T-helper 1 cell treated with Interleukin-12 subunit alpha and Interleukin-12 subunit beta and Interleukin-4 antibody, amounts not matched to agents 30 μg/mL and 1 μg/mL, for 36 hours (primary cell): ENCODE measurements around the gene ACACB.

ENCODE experiments used
- H3K27ac Mint-ChIP-seq: one replicate; pipeline ENCODE4 v1.8.0; 2021; ENCODE audit warnings: mild to moderate bottlenecking, mixed read lengths
- H3K27me3 Mint-ChIP-seq: one replicate; pipeline ENCODE4 v1.8.0; 2021; ENCODE audit warnings: low read depth, mixed read lengths
- H3K36me3 Mint-ChIP-seq: one replicate; pipeline ENCODE4 v1.8.0; 2021; ENCODE audit warnings: low read depth, mixed read lengths
- H3K4me1 Mint-ChIP-seq: one replicate; pipeline ENCODE4 v1.8.0; 2021; ENCODE audit warnings: low read depth, mixed read lengths
- H3K4me3 Mint-ChIP-seq: one replicate; pipeline ENCODE4 v1.8.0; 2021; ENCODE audit warnings: mild to moderate bottlenecking, moderate library complexity, mixed read lengths
- H3K9me3 Mint-ChIP-seq: one replicate; pipeline ENCODE4 v1.8.0; 2021; ENCODE audit warnings: mixed read lengths

Gene ACACB

DNA sequence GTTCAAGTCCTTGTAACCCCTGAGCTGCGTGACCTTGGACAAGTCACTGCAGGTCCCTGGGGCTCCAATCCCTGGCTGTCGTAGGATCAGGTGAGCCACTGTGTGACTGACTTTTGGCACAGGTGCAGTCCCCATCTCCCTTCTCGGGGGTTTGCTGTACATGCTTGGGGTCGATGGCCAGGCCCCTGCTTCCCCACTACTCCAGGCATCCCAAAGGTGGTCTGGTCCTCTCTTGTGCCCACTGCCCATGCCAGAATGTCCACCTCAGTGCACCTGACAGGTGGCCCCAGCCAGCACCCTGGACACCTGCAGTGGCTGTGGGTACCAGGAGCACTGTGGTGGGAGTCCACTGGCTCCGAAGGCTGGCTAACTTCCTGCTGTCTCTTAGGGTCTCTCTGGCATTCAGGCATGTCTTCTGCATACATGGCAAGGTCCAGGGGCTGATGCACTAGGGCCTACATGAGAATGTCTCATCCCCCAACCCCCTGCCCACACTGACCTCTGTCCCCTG, 178.0 kb downstream of the ACACB start:
- H3K9me3 Mint-ChIP-seq, result no peaks in the 10 kb centered on the region
- H3K27ac Mint-ChIP-seq, result no peak overlapping the region
- no peaks in the 10 kb centered on the region for H3K4me1 Mint-ChIP-seq
- no peaks in the 10 kb centered on the region for H3K36me3 Mint-ChIP-seq
- H3K4me3 Mint-ChIP-seq, result no peak overlapping the region
- H3K27me3 Mint-ChIP-seq, result peaks cover 7% of the 10 kb centered on the region

DNA sequence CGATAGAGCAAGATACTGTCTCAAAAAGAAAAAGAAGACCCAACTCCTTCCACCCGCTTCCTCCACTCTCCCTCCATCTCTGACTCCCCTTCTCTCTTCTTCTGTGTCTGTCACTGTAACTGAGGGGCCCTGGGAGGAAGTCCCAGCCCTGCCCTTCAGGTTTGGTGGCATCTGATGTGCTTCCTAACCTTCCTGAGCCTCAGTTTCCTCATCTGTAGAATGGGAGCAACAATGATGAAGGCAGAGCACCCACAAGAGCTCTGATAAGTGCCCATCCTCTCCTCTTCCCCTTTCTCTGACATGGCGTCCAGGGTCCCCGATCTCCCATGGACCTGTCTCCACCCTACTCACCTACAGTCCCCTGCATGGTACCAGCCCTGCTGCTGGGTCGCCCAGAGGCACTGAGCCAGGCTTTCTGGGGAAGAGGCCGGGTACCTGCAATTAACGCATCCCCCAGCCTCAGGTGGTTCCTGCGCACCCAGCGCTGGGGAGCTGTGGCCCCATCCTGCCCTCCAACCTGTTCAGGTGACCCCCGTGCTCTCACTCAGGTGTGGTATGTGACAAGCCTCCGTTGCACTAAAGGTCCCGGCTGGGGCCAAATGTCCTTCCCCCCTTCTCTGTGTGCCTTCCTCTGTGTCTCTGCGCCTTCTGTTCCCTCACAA, 179.5 kb downstream of the ACACB start:
- Mint-ChIP-seq H3K4me1 (no peaks in the 10 kb centered on the region), H3K27ac (no peak overlapping the region), H3K27me3 (peaks cover 7% of the 10 kb centered on the region), H3K4me3 (no peak overlapping the region), H3K36me3 (no peaks in the 10 kb centered on the region), H3K9me3 (no peaks in the 10 kb centered on the region)

DNA sequence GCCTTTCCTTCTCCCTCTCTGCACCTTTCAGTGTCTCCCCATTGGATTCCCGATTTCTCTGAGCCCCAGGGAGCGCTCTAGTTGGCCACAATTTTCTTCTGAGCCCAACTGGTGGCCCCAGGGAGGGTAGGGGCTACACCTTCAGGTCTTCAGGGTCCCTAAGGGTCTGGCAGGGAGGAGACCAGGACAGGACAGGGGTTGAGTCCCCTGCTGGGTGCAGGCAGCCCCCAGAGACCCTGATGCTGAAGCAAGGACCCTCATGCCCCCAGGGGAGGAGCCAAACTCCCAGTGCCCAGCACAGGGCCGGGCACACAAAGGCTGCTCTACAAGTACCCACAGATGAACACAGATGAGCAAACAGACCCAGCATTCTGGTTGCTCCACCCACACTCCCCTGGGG, 180.0 kb downstream of the ACACB start:
- Mint-ChIP-seq H3K36me3 (no peaks in the 10 kb centered on the region), H3K9me3 (no peaks in the 10 kb centered on the region), H3K4me1 (no peaks in the 10 kb centered on the region), H3K4me3 (no peak overlapping the region), H3K27me3 (peaks cover 2% of the 10 kb centered on the region), H3K27ac (no peak overlapping the region)

DNA sequence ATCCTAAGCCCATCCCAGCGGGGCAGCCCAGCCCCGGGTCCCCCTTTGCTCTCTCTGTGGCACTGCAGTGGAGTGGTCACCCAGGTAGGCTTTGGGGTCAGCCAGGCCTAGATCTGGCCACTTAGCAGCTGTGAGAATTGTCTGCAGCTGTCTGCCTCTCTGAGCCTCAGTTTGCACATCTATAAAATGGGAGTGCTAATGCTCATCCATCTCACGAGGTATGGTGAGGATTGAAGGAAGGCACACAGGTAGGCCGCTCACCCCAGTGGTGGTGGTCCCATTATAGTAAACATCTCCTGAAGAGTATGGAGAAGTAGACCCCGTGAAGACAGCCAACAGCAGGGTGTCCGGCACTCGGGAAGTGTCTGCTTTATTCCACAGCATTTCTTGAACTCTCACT, 183.5 kb downstream of the ACACB start:
- H3K36me3 Mint-ChIP-seq, result no peaks in the 10 kb centered on the region
- H3K27me3 Mint-ChIP-seq, result peaks cover 16% of the 10 kb centered on the region
- no peak overlapping the region for H3K27ac Mint-ChIP-seq
- no peaks in the 10 kb centered on the region for H3K9me3 Mint-ChIP-seq
- no peak overlapping the region for H3K4me3 Mint-ChIP-seq
- no peaks in the 10 kb centered on the region for H3K4me1 Mint-ChIP-seq

DNA sequence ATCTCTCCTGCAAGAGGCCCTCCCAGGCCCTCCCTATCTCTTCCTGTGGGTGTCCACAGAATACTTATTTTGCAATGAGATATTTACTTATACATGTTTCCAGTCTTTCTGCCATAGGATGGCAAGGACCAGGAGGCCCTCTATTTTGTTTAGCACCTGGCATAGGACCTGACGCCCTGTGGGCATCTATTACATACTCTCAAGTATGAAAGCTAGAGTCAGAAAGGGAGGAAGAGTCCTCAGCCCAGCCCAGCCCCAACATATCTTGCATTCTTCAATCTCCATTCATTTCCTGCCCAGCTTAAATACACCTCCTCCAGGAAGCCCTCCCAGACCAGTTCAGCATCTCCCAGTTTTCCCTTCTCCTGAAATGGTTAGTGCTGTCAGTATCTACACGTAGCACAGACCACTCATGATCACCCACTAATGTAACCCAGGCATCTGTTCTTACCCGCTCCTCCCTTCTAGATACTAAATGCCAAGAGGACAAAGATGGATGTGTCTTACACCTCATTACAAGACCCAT, 185.3 kb downstream of the ACACB start:
- Mint-ChIP-seq H3K36me3 (no peaks in the 10 kb centered on the region), H3K4me3 (no peak overlapping the region), H3K9me3 (no peaks in the 10 kb centered on the region), H3K27me3 (peaks cover 30% of the 10 kb centered on the region), H3K4me1 (no peaks in the 10 kb centered on the region), H3K27ac (no peak overlapping the region)

DNA sequence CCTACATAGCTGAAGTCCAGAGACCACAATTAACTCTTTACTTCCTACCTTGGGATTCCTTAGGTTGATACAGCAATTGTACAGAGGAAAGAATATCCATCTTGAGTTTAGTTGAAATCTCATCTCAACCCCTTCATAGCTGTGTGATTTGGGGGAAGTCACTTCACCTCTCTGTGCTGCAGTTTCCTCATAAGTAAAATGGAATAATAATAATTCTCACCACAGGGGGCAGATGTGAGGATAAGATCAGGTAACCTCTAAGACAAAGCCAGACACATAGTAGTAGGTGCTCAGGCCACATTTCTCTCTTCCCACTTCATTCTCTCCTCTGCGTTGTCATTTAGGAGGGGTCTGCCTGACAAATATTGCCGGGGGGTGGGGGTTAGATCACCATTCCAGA, 186.0 kb downstream of the ACACB start:
- H3K9me3 Mint-ChIP-seq, result no peaks in the 10 kb centered on the region

DNA sequence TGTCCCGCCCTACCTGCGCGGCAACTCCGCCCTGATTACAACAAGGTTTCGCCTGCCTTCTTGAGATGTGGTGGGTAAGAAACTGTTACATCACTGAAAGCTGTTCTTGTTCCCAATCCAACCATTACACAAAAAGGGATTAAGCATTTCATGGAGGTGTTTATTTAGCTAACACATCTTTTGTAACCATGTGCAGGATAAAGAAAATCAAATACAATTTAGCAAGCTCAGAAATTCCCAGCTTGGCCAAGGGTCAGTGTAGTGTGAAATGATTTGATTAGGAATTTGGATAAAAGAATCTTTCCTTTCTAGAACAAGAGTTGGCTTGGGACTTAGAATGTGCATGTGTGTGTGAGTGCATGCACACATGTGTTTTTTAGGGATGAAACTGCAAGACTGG, 186.4 kb downstream of the ACACB start:
- H3K4me1 Mint-ChIP-seq, result no peaks in the 10 kb centered on the region
- no peaks in the 10 kb centered on the region for H3K9me3 Mint-ChIP-seq
- no peaks in the 10 kb centered on the region for H3K36me3 Mint-ChIP-seq
- peaks cover 39% of the 10 kb centered on the region for H3K27me3 Mint-ChIP-seq
- H3K4me3 Mint-ChIP-seq, result no peak overlapping the region
- no peak overlapping the region for H3K27ac Mint-ChIP-seq

More for the DNA sequence above, 186.0 kb downstream of the ACACB start:
- Mint-ChIP-seq H3K36me3 (no peaks in the 10 kb centered on the region), H3K27me3 (peaks cover 35% of the 10 kb centered on the region), H3K4me3 (no peak overlapping the region), H3K4me1 (no peaks in the 10 kb centered on the region), H3K27ac (no peak overlapping the region)

DNA sequence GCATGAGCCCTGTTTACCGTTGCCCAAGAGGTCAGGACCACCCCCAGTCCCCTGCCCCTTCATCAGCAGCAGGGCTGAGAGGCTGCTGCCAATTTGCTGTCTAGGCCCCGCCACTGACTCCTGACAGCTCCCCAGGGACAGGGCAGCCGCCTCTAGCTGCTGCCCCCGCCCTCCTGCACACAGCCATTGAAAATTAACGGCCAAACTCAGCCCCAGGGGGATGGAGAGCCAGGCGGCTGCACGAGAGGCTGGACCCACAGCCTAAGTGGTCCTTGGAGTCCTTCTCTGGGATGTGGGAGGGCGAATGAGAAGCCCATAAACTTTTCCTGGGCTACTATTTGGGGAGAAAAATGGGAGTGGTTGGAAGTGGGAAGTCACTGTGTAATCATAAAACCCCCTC, 188.1 kb downstream of the ACACB start:
- H3K9me3 Mint-ChIP-seq, result no peaks in the 10 kb centered on the region
- no peak overlapping the region for H3K4me3 Mint-ChIP-seq
- no peaks in the 10 kb centered on the region for H3K36me3 Mint-ChIP-seq
- no peaks in the 10 kb centered on the region for H3K4me1 Mint-ChIP-seq
- H3K27me3 Mint-ChIP-seq, result peaks cover 53% of the 10 kb centered on the region
- H3K27ac Mint-ChIP-seq, result no peak overlapping the region

DNA sequence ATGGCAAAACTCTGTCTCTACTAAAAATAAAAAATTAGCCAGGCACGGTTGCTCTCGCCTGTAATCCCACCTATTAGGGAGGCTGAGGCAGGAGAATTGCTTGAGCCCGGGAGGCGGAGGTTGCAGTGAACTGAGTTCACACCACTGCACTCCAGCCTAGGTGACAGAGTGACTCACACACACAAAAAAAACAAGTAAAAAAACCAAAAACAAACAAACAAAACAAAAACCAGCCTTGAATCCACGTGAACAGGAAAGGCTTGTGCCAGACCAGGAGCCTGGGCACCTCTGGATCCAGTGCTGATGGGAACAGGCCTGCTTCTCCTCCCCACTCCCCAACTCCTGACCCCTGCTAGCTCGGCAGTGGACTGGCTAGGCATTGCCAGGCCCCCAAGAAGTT, 189.2 kb downstream of the ACACB start:
- no peaks in the 10 kb centered on the region for H3K36me3 Mint-ChIP-seq
- H3K27me3 Mint-ChIP-seq, result peaks cover 59% of the 10 kb centered on the region
- no peak overlapping the region for H3K4me3 Mint-ChIP-seq
- H3K27ac Mint-ChIP-seq, result no peak overlapping the region
- H3K4me1 Mint-ChIP-seq, result peaks cover 4% of the 10 kb centered on the region
- no peaks in the 10 kb centered on the region for H3K9me3 Mint-ChIP-seq

DNA sequence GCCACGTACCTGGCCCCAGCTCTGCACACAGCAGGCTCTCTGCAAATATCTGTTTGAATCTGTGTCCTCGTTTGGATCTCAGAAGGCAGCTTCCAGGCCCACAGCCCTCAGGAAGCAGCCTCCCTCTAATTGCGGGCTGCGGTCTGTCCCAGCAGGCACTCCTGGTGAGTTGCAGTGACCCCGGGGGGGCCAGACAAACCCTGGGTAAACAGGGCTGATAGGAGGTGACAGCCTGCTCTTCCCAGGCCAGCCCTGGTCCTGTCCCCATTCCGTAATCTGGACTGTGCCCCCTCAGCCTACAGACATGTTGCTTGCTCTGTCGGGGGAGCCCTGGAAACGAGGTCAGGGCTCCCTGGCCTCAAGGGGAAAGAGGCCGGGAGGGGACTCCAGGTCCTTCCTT, 190.7 kb downstream of the ACACB start:
- Mint-ChIP-seq H3K27me3 (peaks cover 72% of the 10 kb centered on the region), H3K4me3 (no peak overlapping the region), H3K36me3 (no peaks in the 10 kb centered on the region), H3K4me1 (peaks cover 7% of the 10 kb centered on the region), H3K9me3 (no peaks in the 10 kb centered on the region), H3K27ac (no peak overlapping the region)

DNA sequence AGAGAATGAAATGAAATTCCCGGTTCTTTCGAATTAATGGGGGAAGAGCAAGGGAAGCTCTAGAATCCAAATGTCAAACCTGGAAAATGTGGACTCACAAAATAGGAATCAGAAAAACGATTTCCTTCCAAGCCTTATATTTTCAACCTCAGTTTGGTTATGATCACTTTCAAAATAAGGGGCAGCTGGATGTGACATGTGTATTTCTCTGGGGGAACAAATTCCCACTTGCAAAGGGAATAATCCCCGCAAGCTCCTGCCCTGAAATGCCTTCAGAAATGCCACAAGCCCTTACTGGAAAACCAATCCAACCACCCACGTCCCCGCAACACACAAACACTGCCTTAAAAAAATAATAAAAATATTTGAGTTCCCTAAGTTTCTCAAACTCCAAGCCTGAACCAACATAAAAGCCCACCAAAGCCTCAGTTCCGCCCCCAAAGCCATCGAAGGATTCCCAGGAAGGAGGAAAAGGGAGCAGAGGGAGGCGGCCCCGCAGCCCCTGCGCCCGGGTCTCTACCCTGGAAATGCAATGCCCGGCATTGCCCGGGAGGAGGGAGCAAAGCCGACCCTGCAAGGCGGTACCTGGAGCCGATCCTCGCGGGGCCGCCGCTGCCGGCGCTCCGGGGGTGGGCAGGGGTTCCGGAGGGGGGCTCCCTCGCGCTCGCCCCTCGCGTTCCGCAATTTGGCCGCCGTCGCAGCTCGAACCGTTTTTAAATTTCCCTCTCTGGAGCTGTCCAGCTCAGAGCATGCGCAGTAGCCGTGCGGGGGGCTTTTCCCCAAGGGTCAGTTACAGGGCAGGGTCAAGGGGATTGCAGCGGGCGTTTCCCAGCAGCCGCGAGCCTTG, 192.4 kb downstream of the ACACB start, which contains the start of gene FOXN4:
FOXN4 (minus strand) TSS at position 751 of the 847 bp plus-strand sequence. CDS start 963 bp downstream, outside the sequence.
- no peaks in the 10 kb centered on the region for H3K36me3 Mint-ChIP-seq
- H3K27ac Mint-ChIP-seq, result no peak within 1 kb of the TSS
- H3K27me3 Mint-ChIP-seq, result peaks cover 72% of the 10 kb centered on the region
- H3K4me3 Mint-ChIP-seq, result peak within 1 kb of the TSS; percentile 72
- peaks cover 7% of the 10 kb centered on the region for H3K4me1 Mint-ChIP-seq
- H3K9me3 Mint-ChIP-seq, result no peaks in the 10 kb centered on the region

DNA sequence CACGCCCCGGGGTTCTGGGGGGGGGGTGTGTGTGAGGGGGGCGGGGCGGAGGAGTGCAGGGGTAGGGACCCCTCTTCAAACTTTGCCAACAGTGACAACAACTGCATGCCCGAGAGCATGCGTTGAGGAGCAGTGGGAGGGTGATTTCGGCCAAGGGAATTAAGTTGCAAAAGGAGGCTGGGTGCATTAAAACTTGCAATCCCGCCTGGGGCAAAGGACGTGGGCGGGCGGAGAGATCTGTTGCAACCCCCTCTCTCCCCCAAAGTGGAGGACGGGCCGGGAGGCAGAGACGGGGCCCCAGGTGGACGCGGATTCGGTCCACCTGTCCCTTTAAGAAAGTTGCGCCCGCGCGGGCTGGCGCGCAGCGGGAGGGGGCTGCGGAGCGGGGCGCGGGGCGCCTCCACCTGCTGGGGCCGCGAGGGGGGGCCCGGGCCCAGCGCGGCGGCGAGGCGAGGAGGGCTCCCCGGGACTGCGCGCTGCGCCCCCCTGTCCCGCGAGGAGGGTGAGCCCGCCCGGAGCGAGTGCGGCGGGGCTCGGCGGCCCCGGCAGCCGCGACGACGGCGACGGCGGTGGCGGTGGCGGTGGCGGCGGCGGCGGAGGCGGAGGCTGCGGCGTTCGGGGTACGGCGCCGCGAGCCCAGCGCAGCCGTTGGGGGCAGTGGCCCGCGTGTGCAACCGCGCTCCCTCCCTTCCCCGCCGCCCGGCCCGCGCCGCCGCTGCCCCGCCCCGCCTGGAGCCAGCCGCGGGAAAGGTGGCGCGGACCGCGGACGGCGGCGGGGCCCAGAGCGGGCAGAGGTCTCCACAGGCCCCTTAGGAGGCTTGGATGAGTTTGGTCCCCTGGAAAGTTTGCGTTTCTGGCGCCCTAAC, 193.2 kb downstream of the ACACB start:
- Mint-ChIP-seq H3K4me3 (peak overlapping the region; percentile 72), H3K36me3 (no peaks in the 10 kb centered on the region), H3K27me3 (peaks cover 77% of the 10 kb centered on the region), H3K27ac (no peak overlapping the region), H3K4me1 (peaks cover 7% of the 10 kb centered on the region), H3K9me3 (no peaks in the 10 kb centered on the region)

DNA sequence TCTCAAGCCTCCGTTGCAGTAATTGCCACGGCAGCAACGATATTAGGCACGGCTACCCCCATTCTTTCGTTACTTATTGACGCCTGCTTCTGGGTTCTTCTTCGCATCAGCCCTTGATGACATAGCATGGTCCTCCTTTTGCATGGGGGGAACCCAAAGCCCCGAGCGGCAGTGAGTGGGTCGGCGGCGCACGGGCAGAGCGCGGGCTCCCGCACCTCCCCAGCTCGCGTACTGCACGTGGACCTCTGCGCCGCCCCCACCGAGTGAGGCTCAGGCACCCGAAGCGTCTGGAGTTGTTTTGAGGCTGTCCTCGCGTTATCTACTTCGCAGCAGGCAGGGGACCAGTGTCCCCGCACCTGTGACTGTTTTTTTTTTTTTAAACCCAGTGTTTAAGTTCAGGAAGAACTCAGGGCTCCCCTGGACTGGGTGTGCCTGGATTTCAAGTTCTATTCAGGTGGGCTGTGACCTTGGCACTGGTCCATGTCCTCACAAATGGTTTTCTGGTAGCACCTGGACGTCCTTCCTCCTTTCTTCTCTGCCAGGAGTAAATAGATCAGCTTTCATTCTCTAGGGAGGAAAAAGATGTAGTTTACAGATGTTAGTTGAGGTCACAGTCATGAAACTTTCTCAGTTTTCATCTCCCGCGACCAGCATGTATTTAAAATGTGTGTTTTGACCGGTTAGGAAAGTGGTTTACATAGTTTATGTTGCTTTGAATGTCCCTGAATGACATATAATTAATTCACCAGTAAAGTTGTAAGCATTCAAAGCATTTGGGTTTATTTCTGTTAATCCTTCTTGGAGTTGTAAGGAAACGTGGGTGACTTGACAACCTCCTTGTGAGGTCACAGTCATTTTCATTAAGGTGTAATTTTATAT, 194.1 kb downstream of the ACACB start:
- Mint-ChIP-seq H3K27ac (peak overlapping the region; percentile 45), H3K9me3 (no peaks in the 10 kb centered on the region), H3K4me1 (peaks cover 7% of the 10 kb centered on the region), H3K27me3 (peaks cover 77% of the 10 kb centered on the region), H3K4me3 (peak overlapping the region; percentile 65), H3K36me3 (no peaks in the 10 kb centered on the region)
